ENCODE results near the gene GFRAL.

DNA sequence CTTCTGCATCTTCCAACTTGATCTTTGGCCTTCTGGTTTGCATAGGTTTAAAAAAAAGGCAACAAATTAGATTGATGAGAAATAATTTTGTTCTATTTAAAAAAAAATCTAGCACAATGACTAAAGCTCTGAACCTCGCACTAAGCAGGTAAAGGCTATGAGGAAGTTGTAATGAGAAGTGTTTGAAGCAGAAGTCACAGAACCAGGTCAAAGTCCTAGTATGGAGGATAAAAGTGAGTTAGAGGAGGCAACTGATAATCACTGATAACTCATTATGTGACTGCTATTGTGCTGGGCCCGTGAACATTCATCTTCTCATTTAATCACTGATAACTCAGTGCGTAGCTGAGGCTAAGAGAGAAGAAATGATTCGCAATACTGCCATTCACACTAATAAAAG, 46.1 kb upstream of the GFRAL start:
- TF ChIP-seq, protein P1, sequence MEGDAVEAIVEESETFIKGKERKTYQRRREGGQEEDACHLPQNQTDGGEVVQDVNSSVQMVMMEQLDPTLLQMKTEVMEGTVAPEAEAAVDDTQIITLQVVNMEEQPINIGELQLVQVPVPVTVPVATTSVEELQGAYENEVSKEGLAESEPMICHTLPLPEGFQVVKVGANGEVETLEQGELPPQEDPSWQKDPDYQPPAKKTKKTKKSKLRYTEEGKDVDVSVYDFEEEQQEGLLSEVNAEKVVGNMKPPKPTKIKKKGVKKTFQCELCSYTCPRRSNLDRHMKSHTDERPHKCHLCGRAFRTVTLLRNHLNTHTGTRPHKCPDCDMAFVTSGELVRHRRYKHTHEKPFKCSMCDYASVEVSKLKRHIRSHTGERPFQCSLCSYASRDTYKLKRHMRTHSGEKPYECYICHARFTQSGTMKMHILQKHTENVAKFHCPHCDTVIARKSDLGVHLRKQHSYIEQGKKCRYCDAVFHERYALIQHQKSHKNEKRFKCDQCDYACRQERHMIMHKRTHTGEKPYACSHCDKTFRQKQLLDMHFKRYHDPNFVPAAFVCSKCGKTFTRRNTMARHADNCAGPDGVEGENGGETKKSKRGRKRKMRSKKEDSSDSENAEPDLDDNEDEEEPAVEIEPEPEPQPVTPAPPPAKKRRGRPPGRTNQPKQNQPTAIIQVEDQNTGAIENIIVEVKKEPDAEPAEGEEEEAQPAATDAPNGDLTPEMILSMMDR (IDR thresholded peaks at IDR 0.05) = no peak
- TF ChIP-seq EP300 (IDR thresholded peaks at IDR 0.05) (no peak), POLR2A (IDR thresholded peaks at IDR 0.05) (no peak)
